Measurements from ENCODE around the gene DPH5.

GRCh38 chr1:101003012-101003650 lies 22.5 kb downstream of the DPH5 start:
- TF ChIP-seq ZNF274 (IDR thresholded peaks at IDR 0.05; ENCODE audit: low read depth, low read length) (no peak), YY1 (IDR thresholded peaks at IDR 0.05; ENCODE audit: insufficient read depth, insufficient read length) (no peak), SUZ12 (IDR thresholded peaks at IDR 0.05; ENCODE audit: extremely low read depth, insufficient read depth, insufficient read length) (no peak)

Data from NT2/D1 (cell line).